Esophagus muscularis mucosa (tissue), 4 donors: ENCODE results near the gene FGFR2.

Source experiments
- CTCF ChIP-seq, 3 experiments: fragments of 200-600 bp in 2 of 3; fragments of 450-650 bp in 1 of 3; sonication (generic) in 2 of 3; IDR thresholded peaks; one replicate each; pipeline ENCODE4 v1.5.1; 2017 to 2019; ENCODE audit warnings: antibody characterized with exemption in 3 of 3, mild to moderate bottlenecking in 2 of 3, moderate library complexity in 1 of 3
- EP300 ChIP-seq: sonication (generic); formaldehyde crosslinking; IDR thresholded peaks from one replicate; pipeline ENCODE4 v1.6.1; 2017; ENCODE audit warnings: antibody characterized with exemption
- POLR2A ChIP-seq: fragments of 450-650 bp; IDR thresholded peaks from one replicate; pipeline ENCODE4 v1.6.1; 2017; ENCODE audit warnings: antibody characterized with exemption, moderate library complexity, mild to moderate bottlenecking, low read depth

- TF ChIP-seq CTCF (IDR thresholded peaks at IDR 0.05) (no peak), POLR2A (no peak), EP300 (no peak)
These were observed 139.0 kb downstream of the FGFR2 start for GRCh38 chr10:121459279-121459621.
